ENCODE measurements around the gene GKN2. TPM values are rescaled to one million over a fixed set of nuclear protein-coding genes. Genes with fewer than 3 reads are reported as not detected.

Gene GKN2
- total RNA-seq, 1 experiment from 2014 or later: not detected

- Histone ChIP-seq H3K27me3 (replicated peaks; ENCODE audit: control insufficient read depth, insufficient read depth, low read length) (no peaks in the 10 kb centered on the region), H3K4me1 (0 out of 2 replicates have a peak, but pooled peaks cover 3% of the 10 kb centered on the region), H3K36me3 (ENCODE audit: control insufficient read depth, insufficient read depth, low read length) (no peaks in the 10 kb centered on the region), H3K4me3 (ENCODE audit: low read depth, low read length) (no peak within 1 kb of the TSS), H3K9me3 (no peaks in the 10 kb centered on the region)
- CTCF ChIA-PET: no interaction called here
- no peak for DNase-seq
- Mint-ChIP-seq H3K27me3 (ENCODE audit: insufficient read depth, unreplicated experiment) (peaks cover 10% of the 10 kb centered on the region), H3K36me3 (ENCODE audit: insufficient read depth, unreplicated experiment) (no peaks in the 10 kb centered on the region), H3K4me3 (ENCODE audit: unreplicated experiment) (no peak within 1 kb of the TSS), H3K27ac (ENCODE audit: unreplicated experiment) (no peak within 1 kb of the TSS), H3K9me3 (ENCODE audit: unreplicated experiment) (no peaks in the 10 kb centered on the region), H3K4me1 (ENCODE audit: low read depth, unreplicated experiment) (peaks cover 7% of the 10 kb centered on the region)
- no TSS peak for BruUV-seq (replicated peaks)
- POLR2A ChIA-PET: no interaction called here
- no peak for TF ChIP-seq CTCF (IDR thresholded peaks at IDR 0.05; ENCODE audit: insufficient read depth in 1 of 2, low read depth in 1 of 2, low read length in 1 of 2, severe bottlenecking in 1 of 2, unreplicated experiment in 1 of 2)
- intact Hi-C loops (cut with micrococcal nuclease; ENCODE audit: unreplicated experiment): no loop called here
Observed at GRCh38 chr2:68974251-68974650, 21.6 kb upstream of the GKN2 start, which contains the start of gene GKN1. GKN1 (plus strand) TSS chr2:68974636; CDS start chr2:68974678, 42 bp downstream.

GRCh38 chr2:68971591-68972231, 19.0 kb upstream of the GKN2 start:
- H3K9me3 Mint-ChIP-seq (ENCODE audit: unreplicated experiment): no peaks in the 10 kb centered on the region
- H3K27me3 Mint-ChIP-seq (ENCODE audit: insufficient read depth, unreplicated experiment): peaks cover 13% of the 10 kb centered on the region
- H3K4me3 Mint-ChIP-seq (ENCODE audit: unreplicated experiment): no peak overlapping the region
- no peaks in the 10 kb centered on the region for H3K27me3 ChIP-seq (replicated peaks; ENCODE audit: control insufficient read depth, insufficient read depth, low read length)
- H3K36me3 ChIP-seq (ENCODE audit: control insufficient read depth, insufficient read depth, low read length): no peaks in the 10 kb centered on the region
- BruUV-seq (replicated peaks): no TSS peak
- no peak for TF ChIP-seq CTCF (IDR thresholded peaks at IDR 0.05; ENCODE audit: insufficient read depth in 1 of 2, low read depth in 1 of 2, low read length in 1 of 2, severe bottlenecking in 1 of 2, unreplicated experiment in 1 of 2)
- H3K4me3 ChIP-seq (ENCODE audit: low read depth, low read length): no peak overlapping the region
- 0 out of 2 replicates have a peak, but pooled peaks cover 3% of the 10 kb centered on the region for H3K4me1 ChIP-seq
- no peaks in the 10 kb centered on the region for H3K9me3 ChIP-seq
- no peak overlapping the region for H3K27ac Mint-ChIP-seq (ENCODE audit: unreplicated experiment)
- no peak for DNase-seq
- ChIA-PET POLR2A (no interaction called here), CTCF (no interaction called here)
- intact Hi-C loops (cut with micrococcal nuclease; ENCODE audit: unreplicated experiment): no loop called here
- H3K4me1 Mint-ChIP-seq (ENCODE audit: low read depth, unreplicated experiment): peaks cover 7% of the 10 kb centered on the region
- H3K36me3 Mint-ChIP-seq (ENCODE audit: insufficient read depth, unreplicated experiment): no peaks in the 10 kb centered on the region

GRCh38 chr2:68970566-68971265, 18.0 kb upstream of the GKN2 start:
- intact Hi-C loops (cut with micrococcal nuclease; ENCODE audit: unreplicated experiment): no loop called here
- Mint-ChIP-seq H3K36me3 (ENCODE audit: insufficient read depth, unreplicated experiment) (no peaks in the 10 kb centered on the region), H3K4me3 (ENCODE audit: unreplicated experiment) (no peak overlapping the region), H3K9me3 (ENCODE audit: unreplicated experiment) (no peaks in the 10 kb centered on the region), H3K27ac (ENCODE audit: unreplicated experiment) (no peak overlapping the region), H3K4me1 (ENCODE audit: low read depth, unreplicated experiment) (peaks cover 7% of the 10 kb centered on the region), H3K27me3 (ENCODE audit: insufficient read depth, unreplicated experiment) (peaks cover 15% of the 10 kb centered on the region)
- no TSS peak for BruUV-seq (replicated peaks)
- DNase-seq: no peak
- CTCF ChIA-PET: no interaction called here
- Histone ChIP-seq H3K4me3 (ENCODE audit: low read depth, low read length) (no peak overlapping the region), H3K27me3 (replicated peaks; ENCODE audit: control insufficient read depth, insufficient read depth, low read length) (no peaks in the 10 kb centered on the region), H3K4me1 (0 out of 2 replicates have a peak, but pooled peaks cover 3% of the 10 kb centered on the region), H3K36me3 (ENCODE audit: control insufficient read depth, insufficient read depth, low read length) (no peaks in the 10 kb centered on the region), H3K9me3 (no peaks in the 10 kb centered on the region)
- no peak for TF ChIP-seq CTCF (IDR thresholded peaks at IDR 0.05; ENCODE audit: insufficient read depth in 1 of 2, low read depth in 1 of 2, low read length in 1 of 2, severe bottlenecking in 1 of 2, unreplicated experiment in 1 of 2)
- POLR2A ChIA-PET: no interaction called here

Measured in Caco-2 (cell line).